Liver (tissue), 3 donors: ENCODE data around the gene CYB5A.

Source experiments
- CTCF ChIP-seq: fragments of 150-350 bp; IDR thresholded peaks from 2 replicates; pipeline ENCODE4 v1.5.1; 2017; ENCODE audit warnings: improper control_type of control experiment, low read depth, low read length; ENCODE audit not compliant: missing input control
- EGR1 ChIP-seq, 2 donors: IDR thresholded peaks; 2 replicates each; pipeline ENCODE4 v1.6.1; 2016 to 2018; ENCODE audit warnings: antibody characterized with exemption in 2 of 2, low read depth in 2 of 2
- FOXA1 ChIP-seq: IDR thresholded peaks from 2 replicates; pipeline ENCODE4 v1.6.1; 2016; ENCODE audit warnings: antibody characterized with exemption
- MAX ChIP-seq: IDR thresholded peaks from 2 replicates; pipeline ENCODE4 v1.6.1; 2016; ENCODE audit warnings: antibody characterized with exemption
- RAD21 ChIP-seq, 2 donors: IDR thresholded peaks; 2 replicates each; pipeline ENCODE4 v1.6.1; 2016; ENCODE audit warnings: antibody characterized with exemption in 2 of 2, mild to moderate bottlenecking in 2 of 2
- REST ChIP-seq: IDR thresholded peaks from 2 replicates; pipeline ENCODE4 v1.6.1; 2016; ENCODE audit warnings: antibody characterized with exemption, mild to moderate bottlenecking
- RXRA ChIP-seq, 2 donors: IDR thresholded peaks; 2 replicates each; pipeline ENCODE4 v1.6.1; 2017 to 2018; ENCODE audit warnings: antibody characterized with exemption in 2 of 2, mild to moderate bottlenecking in 1 of 2
- TAF1 ChIP-seq: conservative IDR thresholded peaks from 2 replicates; pipeline ENCODE4 v1.6.1; 2016; ENCODE audit warnings: antibody characterized with exemption, mild to moderate bottlenecking
- YY1 ChIP-seq: IDR thresholded peaks from 2 replicates; pipeline ENCODE4 v1.6.1; 2016; ENCODE audit warnings: antibody characterized with exemption, mild to moderate bottlenecking
- donor health status: healthy.
- donor health status: healthy.

GRCh38 chr18:74226666-74227065 lies 65.1 kb downstream of the CYB5A start:
- TF ChIP-seq CTCF, result no peak
- TF ChIP-seq MAX, result no peak
- TF ChIP-seq RXRA (IDR thresholded peaks at IDR 0.05), result no peak
- no peak for TF ChIP-seq EGR1 (IDR thresholded peaks at IDR 0.05; ENCODE audit: low read depth in 2 of 2)
- no peak for TF ChIP-seq FOXA1
- no peak for TF ChIP-seq REST
- no peak for TF ChIP-seq YY1
- TF ChIP-seq RAD21 (IDR thresholded peaks at IDR 0.05), result no peak
- TF ChIP-seq TAF1, result no peak
